Islet precursor cell (in vitro differentiated cells): ENCODE results near the gene SOX6.

Experiments
- DNase-seq: peaks from one replicate; pipeline ENCODE4 v3.0.0-alpha.2; 2018

SOX6 gene

DNA sequence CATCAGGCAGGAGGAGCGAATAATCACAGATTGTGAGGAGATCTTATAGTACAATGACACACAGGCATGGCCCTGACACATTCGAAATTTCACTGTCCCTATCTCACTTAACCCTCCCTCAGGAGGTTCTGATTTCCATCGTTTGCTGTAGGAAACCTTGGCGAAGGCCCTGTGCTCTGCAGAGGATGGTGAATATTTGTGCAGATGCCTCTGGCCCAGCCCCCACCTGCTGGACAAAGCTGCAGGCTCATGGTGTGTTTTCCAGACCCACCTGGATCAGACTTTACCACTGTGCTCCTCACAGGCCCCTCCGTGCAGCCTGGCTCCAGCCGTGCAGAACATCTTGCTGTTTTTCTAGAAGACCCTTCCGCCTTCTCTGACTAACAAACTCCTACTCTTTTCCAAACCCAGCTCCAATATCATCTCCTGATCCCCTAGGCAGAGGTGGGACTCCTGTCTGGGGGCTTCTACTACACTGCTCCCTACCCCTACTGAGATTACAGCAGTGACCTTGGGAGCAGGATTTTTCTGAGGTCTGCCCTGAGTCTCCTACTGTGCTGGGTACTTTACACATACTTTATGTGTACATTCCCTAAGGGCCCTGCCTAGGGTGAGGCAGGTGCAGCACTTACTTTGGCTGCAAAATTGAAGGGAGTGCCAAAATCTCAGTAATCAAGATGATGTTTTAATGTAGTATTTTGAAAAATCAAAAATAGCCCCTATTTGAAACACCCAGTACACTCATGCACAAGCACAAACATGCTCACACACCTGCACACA is 412.7 kb downstream of the SOX6 start:
- DNase-seq: peak; percentile 35

DNA sequence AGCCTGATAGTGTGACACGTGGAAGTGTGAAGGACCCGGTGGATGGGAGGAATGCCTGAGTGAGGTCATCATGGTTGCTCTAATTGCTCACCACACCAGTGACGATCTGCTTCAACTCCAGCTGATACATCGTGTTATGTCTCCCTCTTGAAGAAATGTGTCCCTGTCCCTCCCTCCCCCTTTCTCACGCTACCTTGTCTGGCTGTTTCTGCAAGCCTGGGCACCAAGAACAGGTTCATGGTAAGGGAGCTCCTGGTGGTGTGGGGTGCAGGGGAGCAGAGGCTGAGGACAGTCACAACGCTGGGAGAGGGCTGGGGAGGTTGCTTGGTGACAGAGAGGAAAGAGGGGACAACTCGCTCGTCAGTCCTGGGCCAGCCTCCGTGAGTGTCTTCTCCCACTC is 413.4 kb downstream of the SOX6 start:
- no peak for DNase-seq

DNA sequence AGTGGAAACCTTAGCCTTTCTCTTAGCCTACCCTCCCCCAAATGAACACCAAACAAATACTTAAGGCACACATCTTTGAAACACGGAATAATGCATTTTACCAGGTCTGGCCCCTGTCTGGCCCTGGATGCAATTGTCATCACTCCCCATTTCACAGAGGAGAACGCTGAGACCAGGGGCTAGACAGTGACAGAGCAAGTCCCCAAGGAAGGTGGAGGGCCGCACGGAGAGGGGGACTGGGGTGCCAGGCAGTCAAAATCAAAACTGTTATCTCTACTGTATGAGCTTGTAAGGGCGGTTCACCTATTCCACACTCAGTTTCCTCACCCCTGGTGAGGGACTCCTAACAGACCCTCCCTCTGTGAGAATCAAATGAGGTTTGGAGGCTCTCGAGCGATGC is 414.2 kb downstream of the SOX6 start:
- peak; percentile 19 for DNase-seq

DNA sequence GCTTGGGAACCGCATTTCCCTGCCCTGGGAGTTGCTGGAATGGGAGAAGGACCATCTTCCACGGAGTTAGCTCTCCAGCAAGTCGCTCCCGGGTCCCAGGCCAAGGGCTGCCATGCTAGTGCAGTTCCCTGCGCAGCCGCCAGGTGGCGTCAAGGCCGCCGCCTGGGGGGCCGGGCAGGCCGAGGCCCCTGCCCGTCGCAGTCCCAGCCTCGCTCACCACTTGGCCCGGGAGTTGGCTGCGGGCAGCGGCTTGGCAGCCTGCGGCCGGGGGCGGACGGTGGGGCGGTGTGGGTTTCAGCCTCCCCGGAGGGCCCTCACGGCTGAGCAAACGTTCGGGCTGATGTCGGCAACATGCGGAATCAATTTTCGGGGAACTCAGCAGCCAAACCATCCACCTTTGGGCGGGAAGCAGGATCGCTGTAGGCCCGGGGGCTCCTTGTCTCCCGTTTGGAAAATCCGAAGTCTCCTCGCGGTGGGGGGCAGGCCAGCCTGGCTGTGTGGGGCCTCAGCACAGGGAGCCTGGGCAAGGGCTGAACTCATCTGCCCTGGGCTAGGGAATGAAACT is 415.1 kb downstream of the SOX6 start:
- peak; percentile 76 for DNase-seq

DNA sequence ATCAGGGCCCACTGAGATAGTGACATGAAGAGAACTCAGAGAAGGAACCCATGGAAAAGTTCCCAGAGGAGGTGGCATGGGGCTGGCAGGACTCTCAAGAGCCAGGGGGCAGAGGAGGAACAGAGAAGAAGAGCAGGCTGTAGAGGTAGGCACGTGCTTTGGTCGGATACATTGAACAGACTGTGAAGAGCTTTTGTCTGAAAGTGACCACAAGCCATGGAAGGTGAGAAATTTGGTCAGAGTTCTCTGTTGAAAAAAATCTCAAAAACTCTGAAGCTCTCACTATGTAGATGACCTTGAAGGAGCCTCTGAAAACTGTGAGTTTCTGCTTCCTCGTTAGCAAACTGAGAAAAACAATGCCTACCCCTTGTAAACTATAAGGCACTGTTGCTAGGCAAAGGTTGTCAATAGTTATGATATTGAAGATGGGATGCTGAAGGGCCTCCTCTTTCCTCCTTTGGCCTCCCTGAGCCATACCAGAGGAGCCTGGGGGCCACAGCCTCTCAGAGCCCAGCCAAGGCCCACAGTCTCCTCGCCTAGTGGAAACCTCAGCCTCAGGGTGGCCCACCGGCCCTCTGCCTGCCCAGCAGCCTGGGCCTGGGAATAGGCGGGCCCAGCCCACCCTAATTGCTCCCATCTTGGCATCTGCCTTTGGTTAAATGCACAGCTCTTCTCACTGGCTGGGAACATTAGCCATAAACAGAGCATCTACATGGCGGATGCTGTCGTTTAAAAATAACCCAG is 415.7 kb downstream of the SOX6 start:
- DNase-seq: no peak

DNA sequence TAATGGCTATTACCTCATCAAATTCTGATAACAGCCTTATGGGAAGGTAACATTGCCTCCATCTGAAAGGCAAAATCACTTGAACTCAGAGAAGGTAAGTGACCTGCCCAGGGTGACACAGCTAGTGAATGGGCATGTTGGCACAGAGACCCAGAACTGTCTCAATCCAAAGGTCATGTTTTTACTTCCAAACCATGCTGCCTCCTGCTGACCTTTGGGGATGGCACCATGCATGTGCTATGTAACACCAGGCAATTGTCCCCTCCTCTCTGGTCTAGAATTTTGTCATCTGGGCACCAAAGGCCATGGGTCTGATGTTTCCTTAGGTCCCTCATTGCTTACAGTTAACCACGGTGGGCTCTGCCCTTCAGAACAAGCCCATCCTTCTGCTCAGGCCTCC is 417.4 kb downstream of the SOX6 start:
- DNase-seq: no peak

DNA sequence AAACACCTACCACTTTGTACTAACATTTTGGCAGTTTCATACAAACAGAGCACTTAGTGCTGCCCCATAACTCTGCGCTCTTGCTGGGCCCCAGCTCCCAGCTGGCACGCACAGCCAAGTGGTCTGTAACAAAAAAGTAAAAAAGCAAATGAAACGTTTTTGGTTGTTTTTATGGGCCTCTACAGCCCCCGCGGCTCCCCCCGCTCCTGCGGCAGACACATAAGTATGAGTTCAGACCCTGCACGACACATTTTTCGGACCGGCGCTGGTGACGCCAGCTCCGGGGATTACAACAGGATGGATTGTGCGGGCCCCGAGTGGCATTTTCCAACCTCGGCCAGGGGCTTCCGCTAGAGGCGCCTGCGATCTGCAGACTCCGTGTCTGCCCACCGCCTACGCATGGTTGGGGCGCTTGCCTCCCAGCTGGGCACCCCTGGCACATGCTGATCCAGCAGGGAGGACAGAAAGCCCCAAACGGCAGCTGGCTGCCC is 418.2 kb downstream of the SOX6 start:
- peak; percentile 39 for DNase-seq

DNA sequence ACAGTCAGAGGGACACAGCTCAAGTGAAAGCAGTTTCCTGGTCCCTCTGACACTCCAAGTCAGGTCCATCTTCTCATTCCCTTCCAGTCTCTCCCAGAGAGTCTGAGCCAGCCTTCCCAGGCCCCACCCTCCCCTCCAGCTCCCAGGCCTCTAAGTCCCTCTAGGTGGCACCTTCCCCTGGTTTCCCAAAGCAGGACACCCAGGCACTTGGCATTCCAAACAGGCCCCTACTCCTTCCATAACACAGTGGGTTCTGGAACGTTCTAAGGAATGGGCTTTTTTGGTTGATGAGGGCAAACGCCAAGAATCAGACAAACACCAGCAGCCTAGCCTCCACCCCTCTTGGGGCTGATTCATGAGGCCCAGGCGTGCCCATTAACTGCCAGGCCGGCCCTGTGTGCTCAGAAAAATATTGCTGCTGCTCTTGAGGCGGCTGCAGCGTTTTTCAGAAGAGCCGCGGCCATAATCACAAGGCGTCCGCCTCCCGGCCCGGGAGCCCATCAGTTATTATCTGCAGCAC is 418.7 kb downstream of the SOX6 start:
- DNase-seq: peak; percentile 50

DNA sequence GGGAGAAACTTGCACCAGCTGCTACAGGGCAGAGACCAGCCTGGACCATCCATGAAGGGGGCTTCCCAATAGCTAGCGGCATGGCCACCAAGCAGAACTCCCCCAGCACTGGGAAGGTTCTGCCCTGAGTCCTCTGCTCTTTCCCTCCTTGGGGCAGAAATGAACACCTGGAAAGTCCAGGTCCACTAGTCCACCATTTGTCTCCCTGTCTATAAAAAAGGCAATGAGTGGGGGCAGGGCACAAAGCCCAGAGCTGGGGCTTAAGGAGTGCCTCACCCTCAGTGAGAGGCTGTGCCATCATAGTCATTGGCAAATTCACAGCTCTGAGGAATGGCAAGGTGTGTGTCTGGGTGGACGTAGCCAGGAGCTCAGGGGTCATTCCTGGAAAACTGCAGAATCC is 420.3 kb downstream of the SOX6 start:
- DNase-seq: peak; percentile 35

DNA sequence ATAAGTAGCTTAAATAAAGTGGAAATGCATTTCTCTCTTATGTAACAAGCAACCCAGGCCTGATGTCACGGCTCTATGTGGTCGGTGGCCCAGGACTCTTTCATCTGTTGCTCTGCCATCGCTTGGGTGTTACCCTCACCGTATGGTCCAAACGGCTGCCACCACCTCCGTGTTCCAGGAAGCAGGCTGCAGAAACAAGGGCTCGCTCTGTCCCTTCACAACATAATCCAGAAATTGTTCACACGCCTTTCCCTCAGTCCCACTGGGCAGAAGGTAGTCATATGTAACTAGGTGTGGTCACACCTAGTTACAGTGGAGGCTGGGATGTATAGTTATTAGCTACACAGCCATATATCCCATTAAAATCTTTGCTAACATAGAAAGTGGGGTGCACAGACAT is 421.0 kb downstream of the SOX6 start:
- peak; percentile 28 for DNase-seq

DNA sequence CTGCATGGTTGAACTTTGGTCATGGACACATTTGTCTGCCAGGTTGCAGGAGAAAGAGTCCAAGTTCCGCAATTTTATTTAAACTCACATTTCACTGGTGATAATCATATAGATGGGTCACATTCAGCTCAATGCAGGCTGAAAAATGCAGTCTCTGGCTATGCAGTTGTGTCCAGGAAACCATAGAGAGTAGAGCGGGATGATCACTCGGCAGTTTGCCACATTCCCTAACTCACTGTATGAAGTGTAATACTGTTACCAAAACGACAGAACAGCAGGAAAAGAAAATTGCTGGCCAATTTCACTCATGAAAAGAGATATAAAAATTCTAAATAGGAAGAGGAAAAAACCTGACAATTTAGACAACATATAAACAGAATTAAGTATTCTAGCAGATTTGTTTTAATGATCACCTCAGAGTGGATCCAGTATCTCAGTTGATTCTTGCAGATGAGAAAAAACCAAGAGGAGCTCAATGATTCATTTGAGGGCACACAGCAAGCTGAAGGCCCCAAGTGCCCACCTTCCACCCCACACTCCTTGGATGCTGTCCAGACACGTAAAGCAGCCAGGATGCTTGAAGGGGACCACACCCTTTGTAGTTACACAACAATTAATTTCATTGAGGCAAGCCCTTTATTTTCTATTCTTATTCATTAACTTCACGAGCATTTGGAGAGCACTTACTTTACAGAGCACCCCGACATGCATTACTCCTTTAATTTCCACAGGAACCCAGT is 422.3 kb downstream of the SOX6 start:
- DNase-seq: no peak

DNA sequence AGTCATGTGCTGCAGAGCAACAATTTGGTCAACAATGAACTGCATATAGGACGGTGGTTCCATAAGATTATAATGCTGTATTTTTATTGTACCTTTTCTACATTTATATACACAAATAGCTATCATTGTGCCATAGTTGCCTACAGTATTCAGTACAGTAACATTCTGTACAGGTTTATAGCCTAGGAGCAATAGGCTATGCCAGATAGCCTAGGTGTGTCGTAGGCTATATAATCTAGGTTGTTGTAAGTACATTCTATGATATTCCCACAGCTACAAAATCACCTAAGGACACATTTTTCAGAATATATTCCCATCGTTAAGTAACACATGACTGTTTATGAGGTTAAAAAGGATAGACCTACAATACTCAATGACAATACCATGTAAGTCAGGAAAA is 423.9 kb downstream of the SOX6 start:
- DNase-seq: no peak

DNA sequence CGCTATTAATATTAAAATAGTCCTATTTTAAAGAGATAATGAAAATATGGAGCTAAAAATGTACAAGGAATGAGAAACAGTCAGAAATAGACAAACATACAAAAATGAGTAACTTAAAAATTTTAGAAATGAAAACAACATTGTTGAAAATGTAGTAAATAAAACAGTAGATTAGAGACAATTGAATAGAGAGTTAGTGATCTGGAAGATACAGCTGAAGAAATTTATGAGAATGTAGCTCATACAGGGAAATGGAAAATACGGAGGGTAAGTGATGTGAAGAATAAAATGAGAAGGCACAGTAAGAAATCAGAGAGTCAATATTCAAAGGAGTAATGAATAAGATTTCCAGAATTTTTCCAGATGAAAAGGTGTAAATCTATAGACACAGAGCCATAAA is 424.8 kb downstream of the SOX6 start:
- no peak for DNase-seq

DNA sequence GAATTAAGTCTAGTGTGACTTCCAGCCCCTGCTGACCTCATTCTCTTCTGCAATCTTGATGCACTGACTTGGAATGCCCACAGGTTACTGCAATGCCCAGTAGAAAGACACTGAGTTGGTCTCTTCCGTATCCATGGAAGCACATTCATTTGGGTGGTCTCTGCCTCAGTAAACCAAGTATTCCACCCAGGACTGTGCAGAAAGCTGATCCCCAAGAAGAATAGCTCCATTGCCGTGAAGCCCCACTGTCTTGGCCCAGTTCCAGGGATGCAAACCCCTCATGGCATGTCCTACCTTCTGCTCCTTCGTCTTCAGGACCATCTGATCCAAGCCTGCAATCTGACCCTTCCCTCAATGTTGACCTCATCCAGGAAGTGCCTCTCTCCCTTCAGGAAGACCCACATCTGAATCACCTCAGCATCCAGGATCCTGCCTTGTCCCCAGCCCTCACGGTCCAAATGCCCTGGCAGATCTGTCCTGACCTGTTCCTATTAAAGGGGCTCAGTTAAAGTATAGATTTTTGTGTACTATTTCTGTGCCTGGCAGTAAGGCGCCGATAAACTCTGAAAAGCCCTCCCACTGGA is 425.8 kb downstream of the SOX6 start:
- peak; percentile 34 for DNase-seq

DNA sequence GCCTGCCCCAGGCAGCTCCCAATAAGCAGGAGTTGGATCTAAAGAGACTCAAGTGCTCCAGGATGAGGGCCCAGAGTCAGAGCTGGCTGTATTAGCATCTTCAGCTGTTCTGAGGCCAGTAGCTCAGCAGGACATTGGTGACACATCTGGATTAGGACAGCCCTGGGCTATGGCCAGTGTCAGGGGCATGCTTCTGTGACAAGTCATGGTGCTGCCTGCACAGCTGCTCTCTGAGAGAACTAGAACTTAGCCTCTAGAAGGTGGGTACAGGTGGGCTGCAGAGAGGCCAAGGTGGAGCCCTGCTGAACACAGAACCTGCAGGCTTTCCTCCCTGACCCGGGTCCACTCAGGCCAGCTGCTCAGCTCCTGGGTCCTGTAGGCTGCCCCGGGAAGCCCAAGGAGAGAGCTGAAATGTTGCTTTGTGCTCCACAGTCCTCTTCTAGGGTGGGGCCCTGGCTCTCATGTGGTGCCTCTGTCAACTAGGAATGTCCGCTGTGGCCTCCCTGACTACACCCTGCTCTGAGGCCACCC is 426.9 kb downstream of the SOX6 start:
- DNase-seq: peak; percentile 44

DNA sequence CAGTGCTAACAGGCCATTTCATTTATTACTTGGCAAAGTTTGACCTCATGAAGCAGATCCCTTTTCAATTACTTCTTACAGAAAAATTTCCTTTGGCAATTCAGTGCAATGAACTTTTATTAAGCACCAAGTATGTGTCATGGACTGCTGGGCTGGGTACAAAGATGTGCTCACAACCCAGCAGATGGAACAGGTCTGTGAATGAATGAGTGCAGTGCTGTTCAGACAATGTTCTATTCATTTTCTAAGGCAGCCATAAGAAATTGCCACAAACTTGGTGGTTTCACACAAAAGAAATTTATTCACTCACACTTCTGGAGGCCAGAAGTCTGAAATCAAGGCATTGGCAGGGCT is 428.5 kb downstream of the SOX6 start:
- DNase-seq: peak; percentile 12

DNA sequence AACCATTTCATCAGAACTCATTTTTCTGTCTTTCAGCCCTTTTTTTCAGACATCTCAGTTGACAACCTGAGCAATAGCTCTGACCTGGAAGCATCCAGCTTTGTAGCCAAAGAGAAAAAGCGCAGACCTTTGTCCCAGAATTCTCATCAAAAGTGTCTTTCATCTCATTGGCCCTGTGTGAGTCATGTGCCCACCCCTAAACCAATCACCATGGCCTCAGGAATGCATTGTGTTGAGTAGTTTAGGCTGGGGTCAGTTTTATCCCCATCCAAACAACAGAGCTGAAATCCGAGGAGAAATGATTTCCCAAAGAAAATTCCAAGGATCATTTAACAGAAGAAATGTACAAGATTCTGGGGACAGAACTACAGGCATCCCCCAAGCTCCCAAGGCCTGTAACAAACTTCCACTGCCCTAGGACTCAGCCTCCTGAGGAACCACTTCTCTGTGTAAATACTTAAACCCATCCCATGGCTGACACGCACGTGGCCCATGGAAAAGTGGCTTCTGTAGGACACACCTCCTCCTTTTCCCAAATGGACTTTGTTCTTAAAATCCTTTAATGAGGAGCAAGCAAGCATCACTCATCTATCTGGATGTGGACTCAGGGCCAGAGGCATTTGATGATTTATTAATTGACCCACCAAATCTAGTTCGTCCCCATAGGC is 429.0 kb downstream of the SOX6 start:
- DNase-seq: peak; percentile 16

DNA sequence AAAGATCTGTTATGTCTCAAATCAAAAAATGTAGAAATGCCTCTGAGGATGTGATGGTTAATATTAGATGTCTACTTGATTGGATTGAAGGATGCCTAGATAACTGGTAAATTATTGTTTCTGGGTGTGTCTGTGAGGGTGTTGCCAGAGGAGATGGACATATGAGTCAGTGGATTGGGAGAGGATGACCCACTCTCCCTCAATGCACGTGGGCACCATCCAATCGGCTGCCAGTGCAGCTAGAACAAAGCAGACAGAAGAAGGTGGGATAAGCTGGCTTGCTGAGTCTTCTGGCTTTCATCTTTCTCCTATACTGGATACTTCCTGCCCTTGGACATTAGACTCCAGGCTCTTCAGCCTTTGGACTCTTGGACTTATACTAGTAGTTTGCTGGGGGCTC is 430.3 kb downstream of the SOX6 start:
- DNase-seq: peak; percentile 10

DNA sequence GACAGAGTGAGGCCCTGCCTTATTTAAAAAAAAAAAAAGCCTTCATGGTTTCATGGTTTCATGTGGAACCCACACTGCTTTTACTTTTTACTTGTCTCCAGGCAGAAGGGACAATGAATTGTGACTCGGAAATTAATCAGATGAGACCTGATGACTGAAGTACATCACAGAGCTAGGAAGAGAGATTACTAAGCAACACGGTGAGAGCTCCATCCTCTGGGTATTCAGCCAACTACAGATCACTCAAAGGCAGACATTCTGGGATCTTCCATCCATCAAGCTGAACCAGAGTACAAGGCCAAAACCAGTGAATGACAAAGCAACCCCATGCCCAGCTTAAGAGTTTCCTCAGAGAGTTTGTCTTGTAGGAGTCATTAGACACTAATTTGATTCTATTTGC is 433.2 kb downstream of the SOX6 start:
- DNase-seq: peak; percentile 49

DNA sequence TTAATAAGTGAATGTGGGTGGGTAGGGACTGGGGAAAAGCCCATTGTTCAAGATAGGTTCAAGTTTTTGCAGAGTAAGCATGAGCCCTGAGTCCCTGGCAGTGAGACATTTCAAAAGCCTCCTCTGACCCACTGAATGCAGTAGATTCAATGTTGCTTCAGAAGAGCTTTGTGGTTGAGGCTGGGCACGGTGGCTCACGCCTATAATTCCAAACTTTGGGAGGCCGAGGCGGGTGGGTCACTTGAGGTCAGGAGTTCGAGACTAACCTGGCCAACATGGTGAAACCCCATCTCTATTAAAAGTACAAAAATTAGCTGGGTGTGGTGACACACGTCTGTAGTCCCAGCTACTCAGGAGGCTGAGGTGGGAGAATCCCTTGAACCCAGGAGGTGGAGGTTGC is 433.6 kb downstream of the SOX6 start:
- peak; percentile 14 for DNase-seq

DNA sequence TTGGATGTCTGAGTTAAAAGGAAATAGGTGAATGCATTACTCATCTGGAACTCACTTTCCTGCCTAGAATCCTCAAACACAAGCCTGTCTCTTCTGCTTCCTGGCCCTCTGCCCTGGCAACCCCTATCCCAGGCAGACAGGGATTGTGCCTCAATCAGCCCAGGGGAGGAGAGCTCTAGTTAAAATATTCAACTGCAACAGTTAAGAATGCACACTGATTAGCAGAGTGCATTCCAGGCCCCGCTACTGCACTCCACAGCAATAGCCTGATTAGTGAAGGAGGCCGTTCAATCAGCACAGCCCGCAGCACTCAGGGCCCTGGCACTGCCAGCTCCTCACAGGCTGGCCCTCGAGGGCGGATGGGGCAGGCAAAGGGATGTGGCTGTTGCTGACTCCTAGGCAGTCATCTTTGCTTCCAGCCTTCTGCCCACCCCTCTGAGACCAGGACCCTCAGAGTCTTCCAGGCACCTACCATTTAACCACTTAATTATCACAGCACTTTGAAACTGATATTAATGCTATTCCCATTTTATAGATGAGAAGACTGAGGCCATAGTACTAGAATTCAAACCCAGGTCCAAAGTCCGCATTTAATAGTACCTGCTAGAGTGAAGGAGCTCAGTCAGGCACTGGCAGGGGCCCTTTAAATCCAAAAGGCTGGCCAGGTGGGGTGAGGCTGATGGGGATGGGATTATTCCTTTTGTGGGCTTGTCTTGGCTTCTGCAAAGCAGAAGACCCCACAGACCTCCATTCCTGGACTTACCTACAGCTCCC is 435.3 kb downstream of the SOX6 start:
- peak; percentile 91 for DNase-seq
